DND-41 (cell line): ENCODE results near the gene HSD17B1.

Source experiments
- ATAC-seq: fragments of 200-7000 bp; cut with Tn5 transposase; 3 replicates; pipeline ENCODE4 v1.9.1; 2021; ENCODE audit warnings: low read depth; ENCODE audit not compliant: insufficient read depth
- DNase-seq: peaks from one replicate; pipeline ENCODE4 v3.0.0-alpha.2; 2020
- H2AFZ ChIP-seq: 2 replicates; pipeline ENCODE4 v1.6.0; 2012; ENCODE audit warnings: low read depth, low read length
- H3K27ac ChIP-seq: 2 replicates; pipeline ENCODE4 v1.5.1; 2012; ENCODE audit warnings: low read length, inconsistent platforms
- H3K27me3 ChIP-seq: fragments of 200-600 bp; sonication (generic); 2 replicates; pipeline ENCODE4 v1.6.0; 2012; ENCODE audit warnings: low read length, mild to moderate bottlenecking, inconsistent platforms; ENCODE audit not compliant: insufficient read depth, poor library complexity
- H3K36me3 ChIP-seq: 2 replicates; pipeline ENCODE4 v1.5.1; 2012; ENCODE audit warnings: low read length, inconsistent platforms; ENCODE audit not compliant: insufficient read depth
- H3K4me1 ChIP-seq: 2 replicates; pipeline ENCODE4 v1.5.1; 2012; ENCODE audit warnings: mild to moderate bottlenecking, low read length; ENCODE audit not compliant: insufficient read depth
- H3K4me2 ChIP-seq: 2 replicates; pipeline ENCODE4 v1.6.0; 2012; ENCODE audit warnings: mild to moderate bottlenecking, moderate library complexity, low read length, inconsistent platforms; ENCODE audit not compliant: insufficient read depth
- H3K4me3 ChIP-seq, 2 experiments: fragments of 200-600 bp in 1 of 2; shearing (Covaris generic) in 1 of 2; 2 replicates each; pipeline ENCODE4 v1.5.1; 2012 to 2016; ENCODE audit warnings: inconsistent platforms in 2 of 2, low read length in 2 of 2, mild to moderate bottlenecking in 2 of 2, low read depth in 1 of 2, moderate library complexity in 1 of 2
- H3K79me2 ChIP-seq: 2 replicates; pipeline ENCODE4 v1.6.0; 2012; ENCODE audit warnings: low read length, inconsistent platforms; ENCODE audit not compliant: insufficient read depth
- H3K9ac ChIP-seq: 2 replicates; pipeline ENCODE4 v1.6.0; 2012; ENCODE audit warnings: low read depth, mild to moderate bottlenecking, inconsistent platforms, low read length, moderate library complexity
- H3K9me3 ChIP-seq: 2 replicates; pipeline ENCODE4 v1.5.1; 2012; ENCODE audit warnings: low read length, moderate library complexity, mild to moderate bottlenecking, inconsistent platforms; ENCODE audit not compliant: insufficient read depth, severe bottlenecking
- H4K20me1 ChIP-seq: 2 replicates; pipeline ENCODE4 v1.6.0; 2012; ENCODE audit warnings: low read length; ENCODE audit not compliant: insufficient read depth
- EZH2 ChIP-seq: IDR thresholded peaks from 3 replicates; pipeline ENCODE4 v1.6.1; 2012; ENCODE audit warnings: borderline replicate concordance, low read depth, mild to moderate bottlenecking, moderate library complexity, low read length, inconsistent platforms; ENCODE audit not compliant: severe bottlenecking
- TF ChIP-seq, protein P1 (sequence below): IDR thresholded peaks from 2 replicates; pipeline ENCODE4 v1.5.1; 2012; ENCODE audit warnings: borderline replicate concordance, low read length, moderate library complexity, mild to moderate bottlenecking; ENCODE audit not compliant: poor library complexity, severe bottlenecking; ENCODE audit errors: extremely low read depth

HSD17B1 gene

DNA sequence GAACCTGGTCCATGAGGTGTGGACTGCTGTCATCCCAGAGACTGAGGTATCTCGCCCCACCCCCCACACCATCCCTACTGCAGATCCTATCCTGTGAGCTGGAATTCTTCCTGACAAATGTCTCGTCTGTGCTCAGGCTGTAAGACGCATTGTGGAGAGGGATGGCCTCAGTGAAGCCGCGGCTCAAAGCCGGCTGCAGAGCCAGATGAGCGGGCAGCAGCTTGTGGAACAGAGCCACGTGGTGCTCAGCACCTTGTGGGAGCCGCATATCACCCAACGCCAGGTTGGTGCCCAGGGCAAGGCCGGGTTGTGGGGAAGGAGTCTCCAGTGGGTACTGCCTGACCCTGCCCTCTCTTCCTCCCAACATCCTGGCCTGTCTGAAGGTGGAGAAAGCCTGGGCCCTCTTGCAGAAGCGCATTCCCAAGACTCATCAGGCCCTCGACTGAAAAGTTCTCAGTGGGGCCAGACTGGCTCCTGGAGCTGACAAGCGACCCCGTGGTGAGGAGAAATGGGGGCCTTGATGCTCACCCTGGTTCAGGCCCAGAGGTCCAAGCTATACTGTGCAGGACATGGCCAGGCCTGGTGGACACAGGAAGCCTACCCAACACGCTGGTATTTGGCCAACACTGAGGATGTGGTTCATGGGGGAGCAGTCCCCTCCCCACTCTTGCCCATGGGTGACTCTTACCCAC is 12.9 kb downstream of the HSD17B1 start:
- Histone ChIP-seq H3K4me2 (peak overlapping the region; percentile 95), H4K20me1 (peaks cover 19% of the 10 kb centered on the region; the same call in 1 of the 2 replicates), H3K36me3 (peaks cover 76% of the 10 kb centered on the region), H3K9ac (peak overlapping the region; percentile 82), H3K27me3 (no peaks in the 10 kb centered on the region), H2AFZ (no peak overlapping the region), H3K4me3 (peak overlapping the region in 1 of 2 experiments; percentile 74; a peak in 1 of 4 replicates), H3K9me3 (no peaks in the 10 kb centered on the region), H3K4me1 (peaks cover 78% of the 10 kb centered on the region), H3K79me2 (peaks cover 71% of the 10 kb centered on the region), H3K27ac (peak overlapping the region; percentile 89)
- ATAC-seq (no peak), DNase-seq (no peak)
- TF ChIP-seq, protein P1, sequence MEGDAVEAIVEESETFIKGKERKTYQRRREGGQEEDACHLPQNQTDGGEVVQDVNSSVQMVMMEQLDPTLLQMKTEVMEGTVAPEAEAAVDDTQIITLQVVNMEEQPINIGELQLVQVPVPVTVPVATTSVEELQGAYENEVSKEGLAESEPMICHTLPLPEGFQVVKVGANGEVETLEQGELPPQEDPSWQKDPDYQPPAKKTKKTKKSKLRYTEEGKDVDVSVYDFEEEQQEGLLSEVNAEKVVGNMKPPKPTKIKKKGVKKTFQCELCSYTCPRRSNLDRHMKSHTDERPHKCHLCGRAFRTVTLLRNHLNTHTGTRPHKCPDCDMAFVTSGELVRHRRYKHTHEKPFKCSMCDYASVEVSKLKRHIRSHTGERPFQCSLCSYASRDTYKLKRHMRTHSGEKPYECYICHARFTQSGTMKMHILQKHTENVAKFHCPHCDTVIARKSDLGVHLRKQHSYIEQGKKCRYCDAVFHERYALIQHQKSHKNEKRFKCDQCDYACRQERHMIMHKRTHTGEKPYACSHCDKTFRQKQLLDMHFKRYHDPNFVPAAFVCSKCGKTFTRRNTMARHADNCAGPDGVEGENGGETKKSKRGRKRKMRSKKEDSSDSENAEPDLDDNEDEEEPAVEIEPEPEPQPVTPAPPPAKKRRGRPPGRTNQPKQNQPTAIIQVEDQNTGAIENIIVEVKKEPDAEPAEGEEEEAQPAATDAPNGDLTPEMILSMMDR, result no peak
- TF ChIP-seq EZH2, result no peak

DNA sequence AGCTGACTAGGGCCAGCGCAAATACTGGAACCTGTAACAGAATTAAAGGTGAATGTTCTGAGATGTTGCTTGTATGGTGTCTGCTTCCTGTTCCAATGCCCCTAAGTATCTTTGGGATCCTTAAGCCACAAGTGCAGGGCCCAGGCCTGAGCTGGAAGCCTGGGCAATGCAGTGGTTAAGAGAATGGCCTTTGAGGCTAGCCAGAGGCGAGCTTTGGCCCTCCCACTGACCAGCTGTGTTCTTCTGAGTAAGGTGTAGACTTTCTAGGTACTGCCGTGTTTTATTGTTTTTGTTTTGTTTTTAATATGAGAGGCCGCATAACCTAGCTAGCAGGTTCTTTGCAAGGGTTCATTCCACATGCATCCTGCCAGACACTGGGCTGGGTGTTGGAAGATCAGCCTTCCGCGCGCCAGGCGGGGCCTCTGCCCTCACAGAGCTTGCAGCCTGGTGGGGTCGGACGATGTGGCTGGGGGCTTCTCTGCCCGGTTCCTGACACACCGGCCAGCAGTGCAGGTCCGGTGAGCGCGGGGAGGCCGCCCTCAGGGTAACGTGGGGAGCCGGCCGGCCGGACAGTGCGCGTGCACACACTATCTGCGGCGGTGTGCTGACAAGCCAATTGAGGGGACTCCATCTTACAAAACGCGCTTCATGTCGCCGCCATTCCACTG is 13.6 kb downstream of the HSD17B1 start:
- no peak for TF ChIP-seq EZH2
- TF ChIP-seq, protein P1, result no peak
- Histone ChIP-seq H3K9me3 (no peaks in the 10 kb centered on the region), H3K36me3 (peaks cover 82% of the 10 kb centered on the region), H3K9ac (peak overlapping the region; percentile 82), H3K27ac (peak overlapping the region; percentile 89), H3K79me2 (peaks cover 75% of the 10 kb centered on the region), H2AFZ (peak overlapping the region; percentile 84), H3K4me2 (peak overlapping the region; percentile 95), H3K27me3 (no peaks in the 10 kb centered on the region), H4K20me1 (peaks cover 19% of the 10 kb centered on the region; the same call in 1 of the 2 replicates), H3K4me3 (peak overlapping the region; percentile 63 to 74; a peak in 3 of 4 replicates), H3K4me1 (peaks cover 75% of the 10 kb centered on the region)
- DNase-seq, result no peak
- ATAC-seq, result peak; percentile 1; the same call in 1 of the 3 replicates

DNA sequence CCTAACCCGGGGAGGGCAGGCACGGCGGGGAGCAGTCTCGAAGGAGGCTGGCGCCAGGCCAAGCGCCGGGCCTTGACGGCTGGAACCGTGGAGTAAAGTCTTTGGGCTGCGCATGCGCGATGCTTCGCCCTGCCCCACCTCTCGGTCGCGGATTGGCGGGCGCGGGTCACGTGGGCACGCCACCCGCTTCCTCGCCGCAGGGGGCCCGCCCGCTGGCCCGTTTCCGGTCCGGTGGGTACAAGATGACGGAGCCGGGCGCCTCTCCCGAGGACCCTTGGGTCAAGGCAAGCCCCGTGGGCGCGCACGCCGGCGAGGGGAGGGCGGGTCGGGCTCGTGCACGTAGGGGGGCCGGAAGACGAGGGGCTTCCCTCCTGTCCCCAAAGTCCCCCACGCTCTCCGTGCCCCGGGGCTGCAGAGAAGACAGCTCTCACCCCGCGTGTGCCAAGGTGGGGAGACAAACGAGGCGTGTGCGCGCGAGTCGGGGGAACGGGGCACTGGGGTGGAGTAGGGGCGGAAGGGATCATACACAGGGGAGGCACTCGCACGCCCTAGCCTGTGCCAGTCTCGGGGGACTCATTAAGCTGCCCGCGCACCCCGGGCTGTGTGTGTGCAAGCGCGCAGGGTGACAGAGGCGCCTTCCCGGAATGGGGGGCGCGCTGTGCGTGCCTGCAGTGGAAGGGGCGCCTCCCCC is 14.3 kb downstream of the HSD17B1 start, which contains the start of gene MLX:
TSS of gene MLX (plus strand) at position 218 of the 691 bp plus-strand sequence. CDS start at position 243, 25 bp downstream.
- no peaks in the 10 kb centered on the region for H3K27me3 ChIP-seq
- peak within 1 kb of the TSS; percentile 82 for H3K9ac ChIP-seq
- H3K4me2 ChIP-seq, result peak within 1 kb of the TSS; percentile 95
- H3K9me3 ChIP-seq, result no peaks in the 10 kb centered on the region
- peaks cover 22% of the 10 kb centered on the region; the same call in 1 of the 2 replicates for H4K20me1 ChIP-seq
- H2AFZ ChIP-seq, result peak within 1 kb of the TSS; percentile 84
- DNase-seq, result peak; percentile 94
- H3K79me2 ChIP-seq, result peaks cover 75% of the 10 kb centered on the region
- H3K4me1 ChIP-seq, result peaks cover 71% of the 10 kb centered on the region
- peak within 1 kb of the TSS; percentile 89 for H3K27ac ChIP-seq
- H3K4me3 ChIP-seq, result peak within 1 kb of the TSS; percentile 63 to 74
- TF ChIP-seq, protein P1, result no peak
- TF ChIP-seq EZH2, result no peak
- ATAC-seq, result peak; percentile 73
- H3K36me3 ChIP-seq, result peaks cover 88% of the 10 kb centered on the region
